ENCODE results near the gene SRM. TPM values are rescaled to one million over a fixed set of nuclear protein-coding genes. Genes with fewer than 3 reads are reported as not detected.
"Not testable (repeated sequence)": the region's sequence is repeated elsewhere in the genome, so short reads cannot be mapped to it uniquely, and the experiment has no call there.

SRM gene
- total RNA-seq, 1 donor from 2014 or later, result 15.7 TPM

GRCh38 chr1:11039351-11040104 lies 20.3 kb downstream of the SRM start:
- H3K36me3 Mint-ChIP-seq, result no peaks in the 10 kb centered on the region
- H3K27ac Mint-ChIP-seq, result no peak overlapping the region
- peaks cover 4% of the 10 kb centered on the region for H3K4me1 Mint-ChIP-seq
- no peak overlapping the region for H3K4me3 Mint-ChIP-seq
- Histone ChIP-seq H3K4me1 (no peaks in the 10 kb centered on the region), H3F3A (ENCODE audit: low read depth) (no peaks in the 10 kb centered on the region), H3K4me2 (no peak overlapping the region), H4K20me1 (ENCODE audit: low read depth) (no peaks in the 10 kb centered on the region), H3K27ac (no peak overlapping the region), H3K36me3 (no peaks in the 10 kb centered on the region), H3K4me3 (no peak overlapping the region), H3K9me3 (ENCODE audit: low read depth) (no peaks in the 10 kb centered on the region), H3K79me2 (ENCODE audit: low read depth) (no peaks in the 10 kb centered on the region), H2AFZ (replicated peaks) (no peak overlapping the region), H3K9ac (no peak overlapping the region), H3K27me3 (peaks cover 4% of the 10 kb centered on the region)
- TF ChIP-seq EZH2phosphoT487 (IDR thresholded peaks at IDR 0.05) (no peak), EZH2 (IDR thresholded peaks at IDR 0.05) (no peak), CTCF (IDR thresholded peaks at IDR 0.05) (no peak)
- DNase-seq (ENCODE audit: low spot score), result no peak
- H3K27me3 Mint-ChIP-seq (ENCODE audit: insufficient read depth, low read depth), result peaks cover 2% of the 10 kb centered on the region
- H3K9me3 Mint-ChIP-seq, result no peaks in the 10 kb centered on the region

- Mint-ChIP-seq H3K36me3 (no peaks in the 10 kb centered on the region), H3K9me3 (no peaks in the 10 kb centered on the region), H3K4me3 (no peak overlapping the region), H3K27ac (no peak overlapping the region), H3K4me1 (peaks cover 4% of the 10 kb centered on the region), H3K27me3 (ENCODE audit: insufficient read depth, low read depth) (peaks cover 2% of the 10 kb centered on the region)
- no peak overlapping the region for H2AFZ ChIP-seq (replicated peaks)
- no peak overlapping the region for H3K27ac ChIP-seq
- H3K9ac ChIP-seq, result no peak overlapping the region
- H3K4me3 ChIP-seq, result no peak overlapping the region
- peak; percentile 92 for DNase-seq (ENCODE audit: low spot score)
- no peaks in the 10 kb centered on the region for H3K4me1 ChIP-seq
- H3F3A ChIP-seq (ENCODE audit: low read depth), result no peaks in the 10 kb centered on the region
- H3K36me3 ChIP-seq, result no peaks in the 10 kb centered on the region
- TF ChIP-seq EZH2phosphoT487 (IDR thresholded peaks at IDR 0.05), result no peak
- TF ChIP-seq CTCF (IDR thresholded peaks at IDR 0.05), result peak; percentile 100
- no peak for TF ChIP-seq EZH2 (IDR thresholded peaks at IDR 0.05)
- H3K79me2 ChIP-seq (ENCODE audit: low read depth), result no peaks in the 10 kb centered on the region
- no peaks in the 10 kb centered on the region for H3K9me3 ChIP-seq (ENCODE audit: low read depth)
- H3K4me2 ChIP-seq, result no peak overlapping the region
- peaks cover 4% of the 10 kb centered on the region for H3K27me3 ChIP-seq
- no peaks in the 10 kb centered on the region for H4K20me1 ChIP-seq (ENCODE audit: low read depth)
These were observed 22.1 kb downstream of the SRM start for GRCh38 chr1:11037740-11038182.

- not testable (repeated sequence) for H3K4me1 ChIP-seq; H3K79me2 ChIP-seq (ENCODE audit: low read depth); H3K4me3 Mint-ChIP-seq; H3K9ac ChIP-seq; H3K4me3 ChIP-seq; H3K27ac ChIP-seq; H3K9me3 Mint-ChIP-seq; H2AFZ ChIP-seq (replicated peaks); H3K36me3 ChIP-seq; H3K27ac Mint-ChIP-seq; H3F3A ChIP-seq (ENCODE audit: low read depth); H3K4me2 ChIP-seq; H4K20me1 ChIP-seq (ENCODE audit: low read depth); DNase-seq (ENCODE audit: low spot score); H3K27me3 Mint-ChIP-seq (ENCODE audit: insufficient read depth, low read depth); H3K27me3 ChIP-seq; H3K36me3 Mint-ChIP-seq; H3K9me3 ChIP-seq (ENCODE audit: low read depth); H3K4me1 Mint-ChIP-seq
These were observed 22.6 kb downstream of the SRM start for GRCh38 chr1:11037019-11037739.

Data from neural progenitor cell (in vitro differentiated cells).